Measurements from ENCODE around the gene PPP2R2C. TPM values are rescaled to one million over a fixed set of nuclear protein-coding genes. Genes with fewer than 3 reads are reported as not detected.

PPP2R2C gene
- polyA plus RNA-seq, 1 of the 3 experiments (the other 2 are of a cell fraction) = 0.21 TPM

GRCh38 chr4:6345866-6346265 lies 126.5 kb downstream of the PPP2R2C start:
- no peak for DNase-seq
- Histone ChIP-seq H2AFZ (ENCODE audit: low read depth) (no peak overlapping the region), H3K4me2 (no peak overlapping the region), H3K4me1 (ENCODE audit: control insufficient read depth in 1 of 2, insufficient read depth in 2 of 2, low read depth in 1 of 2, low read length in 1 of 2) (no peaks in the 10 kb centered on the region; a peak in 1 of 4 replicates), H3K79me2 (ENCODE audit: insufficient read depth) (no peaks in the 10 kb centered on the region), H3K27ac (ENCODE audit: low read depth in 2 of 2, low read length in 1 of 2) (no peak overlapping the region), H3K9me3 (no peaks in the 10 kb centered on the region), H3K9me2 (no peaks in the 10 kb centered on the region), H3K4me3 (ENCODE audit: low read depth in 2 of 2, low read length in 1 of 2) (no peak overlapping the region), H3F3A (replicated peaks; ENCODE audit: insufficient read depth) (no peaks in the 10 kb centered on the region), H4K20me1 (ENCODE audit: insufficient read depth) (no peaks in the 10 kb centered on the region), H3K9ac (no peak overlapping the region), H3K27me3 (ENCODE audit: insufficient read depth) (no peaks in the 10 kb centered on the region), H3K36me3 (replicated peaks in 1 of 2; ENCODE audit: control insufficient read depth in 1 of 2, insufficient read depth in 2 of 2, low read length in 1 of 2) (no peaks in the 10 kb centered on the region)
- POLR2A ChIA-PET = no interaction called here
- WGBS (ENCODE audit: low lambda C conversion rate) = 57% methylated on average over 6 of the region's 13 CpGs
- CTCF ChIA-PET = interaction anchor here (1.0 to 12.4 kb wide), 2 partner anchors 16 kb away, joined by 3 to 123 read pairs; no protein-coding TSS in a partner anchor
- TF ChIP-seq, protein P1, sequence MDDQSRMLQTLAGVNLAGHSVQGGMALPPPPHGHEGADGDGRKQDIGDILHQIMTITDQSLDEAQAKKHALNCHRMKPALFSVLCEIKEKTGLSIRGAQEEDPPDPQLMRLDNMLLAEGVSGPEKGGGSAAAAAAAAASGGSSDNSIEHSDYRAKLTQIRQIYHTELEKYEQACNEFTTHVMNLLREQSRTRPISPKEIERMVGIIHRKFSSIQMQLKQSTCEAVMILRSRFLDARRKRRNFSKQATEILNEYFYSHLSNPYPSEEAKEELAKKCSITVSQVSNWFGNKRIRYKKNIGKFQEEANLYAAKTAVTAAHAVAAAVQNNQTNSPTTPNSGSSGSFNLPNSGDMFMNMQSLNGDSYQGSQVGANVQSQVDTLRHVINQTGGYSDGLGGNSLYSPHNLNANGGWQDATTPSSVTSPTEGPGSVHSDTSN (IDR thresholded peaks at IDR 0.05) = no peak
- no peak for TF ChIP-seq TAF1 (IDR thresholded peaks at IDR 0.05; ENCODE audit: borderline replicate concordance, low read depth, low read length)
- no peak for TF ChIP-seq RAD21 (IDR thresholded peaks at IDR 0.05; ENCODE audit: low read length)
- TF ChIP-seq GATA2 (CRISPR knock-in tag; IDR thresholded peaks at IDR 0.05) = no peak
- TF ChIP-seq, protein P2, sequence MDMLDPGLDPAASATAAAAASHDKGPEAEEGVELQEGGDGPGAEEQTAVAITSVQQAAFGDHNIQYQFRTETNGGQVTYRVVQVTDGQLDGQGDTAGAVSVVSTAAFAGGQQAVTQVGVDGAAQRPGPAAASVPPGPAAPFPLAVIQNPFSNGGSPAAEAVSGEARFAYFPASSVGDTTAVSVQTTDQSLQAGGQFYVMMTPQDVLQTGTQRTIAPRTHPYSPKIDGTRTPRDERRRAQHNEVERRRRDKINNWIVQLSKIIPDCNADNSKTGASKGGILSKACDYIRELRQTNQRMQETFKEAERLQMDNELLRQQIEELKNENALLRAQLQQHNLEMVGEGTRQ (IDR thresholded peaks at IDR 0.05; ENCODE audit: borderline replicate concordance, low read depth, low read length) = no peak
- no peak for TF ChIP-seq JUND (IDR thresholded peaks at IDR 0.05)
- TF ChIP-seq, protein P3, sequence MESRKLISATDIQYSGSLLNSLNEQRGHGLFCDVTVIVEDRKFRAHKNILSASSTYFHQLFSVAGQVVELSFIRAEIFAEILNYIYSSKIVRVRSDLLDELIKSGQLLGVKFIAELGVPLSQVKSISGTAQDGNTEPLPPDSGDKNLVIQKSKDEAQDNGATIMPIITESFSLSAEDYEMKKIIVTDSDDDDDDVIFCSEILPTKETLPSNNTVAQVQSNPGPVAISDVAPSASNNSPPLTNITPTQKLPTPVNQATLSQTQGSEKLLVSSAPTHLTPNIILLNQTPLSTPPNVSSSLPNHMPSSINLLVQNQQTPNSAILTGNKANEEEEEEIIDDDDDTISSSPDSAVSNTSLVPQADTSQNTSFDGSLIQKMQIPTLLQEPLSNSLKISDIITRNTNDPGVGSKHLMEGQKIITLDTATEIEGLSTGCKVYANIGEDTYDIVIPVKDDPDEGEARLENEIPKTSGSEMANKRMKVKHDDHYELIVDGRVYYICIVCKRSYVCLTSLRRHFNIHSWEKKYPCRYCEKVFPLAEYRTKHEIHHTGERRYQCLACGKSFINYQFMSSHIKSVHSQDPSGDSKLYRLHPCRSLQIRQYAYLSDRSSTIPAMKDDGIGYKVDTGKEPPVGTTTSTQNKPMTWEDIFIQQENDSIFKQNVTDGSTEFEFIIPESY (IDR thresholded peaks at IDR 0.05; ENCODE audit: borderline replicate concordance, low read depth) = no peak
- no peak for TF ChIP-seq RCOR1 (IDR thresholded peaks at IDR 0.05; ENCODE audit: low read length)
- TF ChIP-seq RFX5 (IDR thresholded peaks at IDR 0.05; ENCODE audit: low read length) = no peak
- TF ChIP-seq SIN3A (IDR thresholded peaks at IDR 0.05; ENCODE audit: borderline replicate concordance, low read depth, low read length) = no peak

- CTCF ChIA-PET = interaction anchor here (1.0 to 12.4 kb wide), 2 partner anchors 16 kb away, joined by 3 to 123 read pairs; no protein-coding TSS in a partner anchor
These were observed 127.2 kb downstream of the PPP2R2C start for GRCh38 chr4:6345096-6345830.

More at GRCh38 chr4:6345096-6345830, 127.2 kb downstream of the PPP2R2C start:
- TF ChIP-seq FOXM1 (IDR thresholded peaks at IDR 0.05; ENCODE audit: low read depth) = no peak
- Histone ChIP-seq H3K9me2 (no peaks in the 10 kb centered on the region), H3F3A (replicated peaks; ENCODE audit: insufficient read depth) (no peaks in the 10 kb centered on the region), H3K9me3 (no peaks in the 10 kb centered on the region), H3K4me3 (ENCODE audit: low read depth in 2 of 2, low read length in 1 of 2) (no peak overlapping the region), H2AFZ (ENCODE audit: low read depth) (no peak overlapping the region), H3K27ac (ENCODE audit: low read depth in 2 of 2, low read length in 1 of 2) (no peak overlapping the region), H3K36me3 (replicated peaks in 1 of 2; ENCODE audit: control insufficient read depth in 1 of 2, insufficient read depth in 2 of 2, low read length in 1 of 2) (no peaks in the 10 kb centered on the region), H3K4me2 (no peak overlapping the region), H4K20me1 (ENCODE audit: insufficient read depth) (no peaks in the 10 kb centered on the region), H3K9ac (no peak overlapping the region), H3K27me3 (ENCODE audit: insufficient read depth) (no peaks in the 10 kb centered on the region), H3K79me2 (ENCODE audit: insufficient read depth) (no peaks in the 10 kb centered on the region), H3K4me1 (ENCODE audit: control insufficient read depth in 1 of 2, insufficient read depth in 2 of 2, low read depth in 1 of 2, low read length in 1 of 2) (no peaks in the 10 kb centered on the region; a peak in 1 of 4 replicates)
- POLR2A ChIA-PET = no interaction called here
- WGBS (ENCODE audit: low lambda C conversion rate) = 72% methylated on average over 23 of the region's 27 CpGs
- DNase-seq = no peak

Data from SK-N-SH (cell line).